SHP77 (cell line): ENCODE data around the gene SBSN.
A peak's percentile ranks its signal among the peaks of the same experiment; 100 is the strongest.

ENCODE experiments used
- DNase-seq, 2 experiments: peaks; one replicate each; lab custom pipeline; 2025; lab: John Stamatoyannopoulos, UW

The SBSN gene

GRCh38 chr19:35533822-35534392 is 5.8 kb upstream of the SBSN start:
- DNase-seq: no peak

- no peak for DNase-seq
Observed at GRCh38 chr19:35533201-35533821, 5.2 kb upstream of the SBSN start, which contains the start of gene GAPDHS. Gene GAPDHS, plus strand, starts transcription at chr19:35533456. Its CDS starts 72 bp downstream, at chr19:35533528.

DNA sequence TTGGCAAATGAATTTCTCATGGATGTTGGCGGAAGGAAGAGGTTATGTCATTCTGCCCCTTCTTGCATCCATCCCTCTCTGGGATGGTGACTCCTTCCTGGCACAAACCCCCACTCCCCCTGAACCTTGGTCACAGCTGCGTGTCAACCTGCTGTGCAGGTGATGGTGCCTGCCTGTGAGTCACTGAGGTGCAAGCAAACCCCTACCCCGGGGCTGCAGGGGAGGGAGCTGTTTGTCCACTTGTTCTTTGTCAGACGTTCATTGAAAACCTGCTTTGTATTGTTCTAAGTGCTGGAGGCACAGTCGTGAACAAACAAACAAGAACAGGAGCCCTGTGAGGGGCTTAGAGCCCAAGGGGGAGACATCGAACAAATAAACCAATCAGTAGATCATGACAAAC is 3.2 kb upstream of the SBSN start:
- no peak for DNase-seq

- no peak for DNase-seq
Observed at GRCh38 chr19:35529241-35530218, 1.4 kb upstream of the SBSN start.

GRCh38 chr19:35525873-35526272 is 2.2 kb downstream of the SBSN start:
- no peak for DNase-seq

DNA sequence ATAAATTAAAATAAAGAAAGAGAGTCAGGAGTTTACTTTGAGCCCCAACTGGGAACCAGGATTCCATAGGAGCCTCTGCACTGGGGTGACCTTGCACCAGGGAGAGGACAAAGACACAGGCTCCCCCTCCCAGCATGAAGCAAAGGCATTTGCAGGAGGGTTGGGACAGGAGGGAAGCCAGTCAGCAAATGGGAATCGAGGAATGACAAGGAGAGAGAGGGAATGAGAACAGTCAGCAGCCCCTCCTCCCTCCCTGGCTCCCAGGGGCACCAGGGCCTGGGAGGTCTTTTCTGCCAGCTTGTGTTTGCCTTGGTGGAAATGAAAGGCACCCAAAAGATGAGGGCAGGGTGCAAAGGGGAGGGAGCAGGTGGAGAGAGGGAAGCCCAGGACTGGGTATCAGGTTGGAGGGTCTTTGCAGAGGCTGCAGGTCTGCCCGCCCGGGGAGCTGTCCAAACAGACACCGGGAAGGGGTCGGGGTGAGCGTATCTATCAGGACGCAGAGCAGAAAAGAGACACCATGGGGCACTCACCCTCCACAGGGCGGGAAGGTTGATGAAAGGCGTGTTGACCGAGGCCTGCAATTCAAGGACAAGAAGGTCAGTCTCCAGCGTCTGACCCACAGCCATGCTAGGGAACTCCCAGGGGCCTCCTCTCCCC is 3.8 kb downstream of the SBSN start:
- no peak for DNase-seq

GRCh38 chr19:35522745-35523327 is 5.3 kb downstream of the SBSN start:
- DNase-seq: no peak

DNA sequence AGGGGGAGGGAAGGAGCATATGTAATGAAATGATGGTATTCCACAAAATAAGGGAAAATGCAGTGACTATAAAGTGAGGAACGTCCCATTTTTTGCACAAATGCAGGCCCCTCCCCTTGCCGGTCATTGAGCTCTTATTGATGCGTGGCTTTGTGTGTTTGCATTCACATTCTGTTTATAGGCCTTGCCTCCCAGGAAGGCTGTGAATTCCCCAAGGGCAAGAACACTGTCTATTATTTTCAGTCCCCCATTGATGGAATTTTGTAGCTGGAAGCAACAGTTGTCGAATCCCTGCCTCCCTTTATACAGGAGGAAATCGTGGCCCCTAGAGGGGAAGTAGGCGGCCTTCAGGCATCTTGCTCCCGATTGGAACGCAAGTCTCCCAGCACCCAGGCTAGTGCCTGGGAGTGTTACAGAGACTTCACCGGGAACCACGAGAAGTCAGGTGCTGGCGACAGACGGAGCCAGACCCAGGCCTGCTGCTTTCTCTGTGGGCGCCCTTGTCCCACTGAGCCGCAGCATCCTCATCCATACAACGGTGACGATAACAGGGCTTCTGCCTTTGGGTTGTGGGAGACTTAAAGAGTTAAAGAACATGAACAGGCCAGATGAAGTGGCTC is 6.9 kb downstream of the SBSN start:
- DNase-seq: no peak

DNA sequence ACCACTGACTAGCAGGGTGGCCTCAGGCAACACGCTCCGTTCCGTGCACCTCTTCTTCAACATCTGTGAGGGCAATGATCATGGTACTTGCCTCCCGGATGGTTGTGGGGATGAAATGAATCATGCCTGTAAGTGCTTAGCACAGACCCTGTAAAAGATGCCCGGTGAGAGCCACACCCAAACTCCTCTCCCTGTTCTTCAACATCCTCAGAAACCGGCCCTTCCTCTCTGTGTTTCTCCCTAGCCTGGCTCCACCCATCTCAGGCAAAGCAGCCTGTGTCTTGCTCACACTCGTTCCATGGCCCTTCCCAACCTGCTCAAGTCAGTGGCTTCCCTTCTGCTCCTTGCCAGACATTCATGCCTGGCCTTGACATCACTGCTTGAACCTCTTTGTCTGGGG is 8.8 kb downstream of the SBSN start:
- no peak for DNase-seq

GRCh38 chr19:35518313-35518712 is 9.8 kb downstream of the SBSN start:
- no peak for DNase-seq

DNA sequence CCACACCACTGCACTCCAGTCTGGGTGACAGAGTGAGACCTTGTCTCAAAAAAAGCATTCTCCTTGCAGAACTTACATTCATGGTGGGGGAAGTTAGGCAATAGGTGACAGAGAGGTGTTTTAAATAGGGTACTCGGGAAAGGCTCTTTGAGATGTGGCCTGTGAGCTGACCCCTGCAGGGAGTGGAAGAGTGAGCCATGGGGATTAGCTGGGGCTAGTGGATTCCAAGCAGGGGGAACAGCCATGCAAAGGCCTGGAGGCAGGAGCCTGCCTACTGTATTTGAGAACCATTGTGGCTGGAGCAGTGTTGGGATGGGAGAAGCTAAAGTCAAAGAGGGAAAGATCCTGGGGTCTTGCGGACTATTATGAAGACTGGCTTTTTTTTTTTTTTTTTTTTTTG is 10.8 kb downstream of the SBSN start:
- no peak for DNase-seq

GRCh38 chr19:35516310-35516709 is 11.8 kb downstream of the SBSN start:
- no peak for DNase-seq

- DNase-seq: no peak
Observed at GRCh38 chr19:35514282-35514809, 13.8 kb downstream of the SBSN start.

GRCh38 chr19:35513628-35514281 is 14.4 kb downstream of the SBSN start, which contains the start of gene DMKN:
Gene DMKN, minus strand, starts transcription at chr19:35513649. Its CDS starts 174 bp downstream, at chr19:35513475.
- DNase-seq: no peak

DNA sequence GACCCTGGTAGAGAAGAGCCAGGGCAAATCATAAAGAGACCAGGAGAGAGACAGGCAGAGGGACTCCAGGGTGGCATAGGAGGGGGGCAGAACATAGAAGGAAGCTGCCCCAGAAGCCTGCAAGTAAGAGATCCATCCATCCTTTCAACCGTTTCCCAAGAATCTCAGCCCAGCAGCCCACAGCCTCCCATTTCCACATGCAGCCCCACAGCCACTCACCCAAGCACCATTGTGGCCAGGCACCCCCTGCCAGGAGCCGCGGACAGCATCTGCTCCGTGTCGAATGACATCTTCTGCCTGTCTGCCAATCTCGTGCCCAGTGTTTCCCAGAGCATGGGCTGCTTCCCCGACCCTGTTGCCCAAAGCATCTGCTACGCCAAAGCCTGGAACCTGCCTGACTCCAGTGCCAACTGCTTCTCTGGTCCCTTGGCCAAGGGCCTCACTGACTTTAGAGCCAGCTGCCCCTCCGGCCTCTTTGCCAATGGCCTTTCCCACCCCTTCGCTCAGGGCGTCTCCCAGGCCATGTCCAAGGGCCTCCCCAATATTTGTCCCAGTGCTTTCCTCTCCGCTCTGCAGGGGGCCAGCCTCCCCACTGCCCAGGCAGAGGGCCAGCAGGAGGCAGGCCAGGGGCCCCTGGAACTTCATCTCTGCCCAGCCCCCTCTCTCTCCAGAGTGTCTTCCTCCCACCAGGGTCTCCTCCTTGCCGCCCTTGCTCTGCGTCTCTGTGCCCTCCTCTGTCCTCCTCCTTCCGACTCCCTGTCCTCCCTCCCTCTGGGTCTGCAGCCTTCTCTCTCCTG is 15.1 kb downstream of the SBSN start:
- no peak for DNase-seq

GRCh38 chr19:35511337-35511736 is 16.8 kb downstream of the SBSN start:
- no peak for DNase-seq

DNA sequence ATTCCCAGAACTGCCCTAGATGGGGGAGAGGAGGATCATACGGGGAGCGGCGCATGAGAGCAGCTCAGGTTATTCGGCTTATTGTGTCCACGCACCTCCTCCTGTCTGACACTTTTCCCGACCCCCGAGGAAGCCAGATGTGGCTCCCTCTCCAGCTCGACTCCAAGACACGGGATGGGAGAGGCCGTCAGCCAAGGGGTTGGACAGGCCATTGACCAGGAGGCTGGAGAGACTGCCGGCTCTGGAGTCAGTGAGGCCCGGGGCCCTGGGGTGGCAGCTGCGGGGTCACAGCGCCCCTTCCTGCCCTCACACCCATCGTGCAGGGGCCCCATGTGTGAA is 17.5 kb downstream of the SBSN start:
- DNase-seq: no peak

DNA sequence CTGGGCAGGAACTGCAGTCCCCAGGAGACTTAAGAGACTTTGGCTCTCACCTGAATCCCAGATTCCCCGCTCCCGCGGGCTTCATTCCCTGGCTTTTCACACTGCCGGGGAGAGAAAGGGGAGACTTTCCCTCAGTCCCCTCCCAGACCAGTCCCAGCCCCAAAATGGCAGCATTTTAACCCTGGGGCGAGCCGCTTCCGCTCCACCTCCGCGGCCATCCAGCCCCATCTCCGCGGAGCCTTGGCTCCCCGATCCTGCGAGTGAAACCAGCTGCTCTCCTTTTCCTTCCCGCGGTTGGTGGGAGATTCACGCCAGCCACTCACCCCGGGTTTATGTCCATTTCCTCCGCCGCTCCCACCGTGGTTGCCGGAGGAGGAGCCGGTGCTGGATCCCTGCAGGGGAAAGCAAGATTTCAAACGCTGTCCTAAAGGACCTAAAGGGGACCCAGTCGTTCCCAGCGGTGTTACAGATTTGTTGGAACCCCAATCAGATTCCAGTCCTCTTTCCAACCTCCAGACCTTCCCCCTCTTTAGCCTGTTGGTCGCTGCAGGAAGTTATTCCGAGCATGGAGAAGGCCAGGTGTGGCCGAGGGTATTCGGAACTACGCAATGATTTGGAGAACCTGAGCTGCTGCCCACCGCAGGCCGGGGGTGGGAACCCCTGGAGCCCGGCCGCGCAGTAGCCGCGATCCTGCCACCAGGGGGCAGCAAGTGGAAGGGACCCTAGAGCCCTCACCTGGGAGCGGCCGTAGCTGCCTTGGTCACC is 18.1 kb downstream of the SBSN start:
- DNase-seq: peak; percentile 63 to 65

GRCh38 chr19:35509018-35509652 is 19.0 kb downstream of the SBSN start:
- no peak for DNase-seq
